Measurements from ENCODE around the gene KIAA0408. TPM values are rescaled to one million over a fixed set of nuclear protein-coding genes. Genes with fewer than 3 reads are reported as not detected.

Gene KIAA0408
- total RNA-seq, 1 experiment from 2014 or later = 3.1 TPM

GRCh38 chr6:127464881-127465459 is 5.8 kb upstream of the KIAA0408 start:
- H3K56ac ChIP-seq (ENCODE audit: insufficient read length, low read depth, low read length) = no peak overlapping the region
- no peak overlapping the region for H3K14ac ChIP-seq (ENCODE audit: insufficient read depth, low read length)
- no peaks in the 10 kb centered on the region for H3K27me3 Mint-ChIP-seq (ENCODE audit: low read depth)
- no peak overlapping the region for H3K23ac ChIP-seq (ENCODE audit: insufficient read length, low read depth, low read length)
- no peak overlapping the region for H3K4me3 Mint-ChIP-seq
- H2AFZ ChIP-seq (ENCODE audit: low read length) = no peak overlapping the region
- H4K8ac ChIP-seq (replicated peaks; ENCODE audit: insufficient read length, low read depth, low read length) = no peak overlapping the region
- no peaks in the 10 kb centered on the region for H3K23me2 ChIP-seq (ENCODE audit: insufficient read length, low read depth, low read length, poor library complexity, severe bottlenecking)
- H4K20me1 ChIP-seq (ENCODE audit: control insufficient read depth, insufficient read depth, insufficient read length) = no peaks in the 10 kb centered on the region
- H2BK120ac ChIP-seq (ENCODE audit: low read depth, low read length, poor library complexity, severe bottlenecking) = no peak overlapping the region
- no CpG with 5 or more reads among the region's 3 CpGs for WGBS (ENCODE audit: extremely low coverage, insufficient read length, low lambda C conversion rate)
- H3K4me2 ChIP-seq (ENCODE audit: insufficient read depth, insufficient read length, low read length) = no peak overlapping the region
- H3K79me2 ChIP-seq (ENCODE audit: insufficient read depth, low read length) = no peaks in the 10 kb centered on the region
- H4K91ac ChIP-seq (ENCODE audit: insufficient read length, low read depth, low read length) = no peak overlapping the region
- no peak overlapping the region for H2AK5ac ChIP-seq (ENCODE audit: insufficient read length, low read length)
- H3K4ac ChIP-seq (ENCODE audit: low read depth, low read length) = no peak overlapping the region
- H3K27ac Mint-ChIP-seq = no peak overlapping the region; a peak in 1 of 7 replicates
- H3K4me1 Mint-ChIP-seq = peaks cover 14 to 16% of the 10 kb centered on the region in 2 experiments; a peak in 3 of 4 replicates
- H3K27ac ChIP-seq (ENCODE audit: insufficient read length, low read depth, low read length) = no peak overlapping the region
- peaks cover 0 to 3% (median 0%) of the 10 kb centered on the region in 3 experiments; a peak in 1 of 7 replicates for H3K36me3 Mint-ChIP-seq (ENCODE audit: insufficient read depth in 1 of 3, low read depth in 3 of 3)
- no peaks in the 10 kb centered on the region for H3K79me1 ChIP-seq (ENCODE audit: insufficient read depth, low read depth, low read length, poor library complexity, severe bottlenecking)
- H3T11ph ChIP-seq (ENCODE audit: low read length) = no peak overlapping the region
- H2BK5ac ChIP-seq (ENCODE audit: insufficient read length, low read length) = no peak overlapping the region
- H4K5ac ChIP-seq (ENCODE audit: insufficient read length, low read depth, low read length) = no peak overlapping the region
- H3K4me1 ChIP-seq (ENCODE audit: insufficient read depth, low read length) = no peaks in the 10 kb centered on the region; the same call in 1 of the 2 replicates
- H3K27me3 ChIP-seq (ENCODE audit: insufficient read depth, low read length) = no peaks in the 10 kb centered on the region
- H2BK15ac ChIP-seq (ENCODE audit: low read depth, low read length) = no peak overlapping the region
- peak; percentile 77 for DNase-seq
- no peak overlapping the region for H3K18ac ChIP-seq (ENCODE audit: insufficient read length, low read depth, low read length)
- no peaks in the 10 kb centered on the region for H3K9me3 ChIP-seq (ENCODE audit: control insufficient read depth, low read depth, low read length)
- TF ChIP-seq CTCF (conservative IDR thresholded peaks at IDR 0.05) = peak; percentile 94
- H3K9ac ChIP-seq (ENCODE audit: extremely low read depth, insufficient read length, low read length) = no peak overlapping the region
- H3K9me3 Mint-ChIP-seq = no peaks in the 10 kb centered on the region
- H2BK20ac ChIP-seq (ENCODE audit: low read depth, low read length, poor library complexity, severe bottlenecking) = no peak overlapping the region
- H2BK12ac ChIP-seq (ENCODE audit: insufficient read length, low read depth, low read length) = no peak overlapping the region

Data from H9 (cell line).